GM18507 (cell line): ENCODE measurements around the gene VAT1L.

Source experiments
- DNase-seq: peaks from one replicate; pipeline ENCODE4 v3.0.0; 2011; ENCODE audit warnings: low read depth; ENCODE audit not compliant: insufficient read length; ENCODE audit errors: extremely low spot score
- FAIRE-seq: peaks from 2 replicates; lab custom pipeline; 2011; peaks lifted over from hg19 to GRCh38; lab: Jason Lieb, UNC

VAT1L gene

DNA sequence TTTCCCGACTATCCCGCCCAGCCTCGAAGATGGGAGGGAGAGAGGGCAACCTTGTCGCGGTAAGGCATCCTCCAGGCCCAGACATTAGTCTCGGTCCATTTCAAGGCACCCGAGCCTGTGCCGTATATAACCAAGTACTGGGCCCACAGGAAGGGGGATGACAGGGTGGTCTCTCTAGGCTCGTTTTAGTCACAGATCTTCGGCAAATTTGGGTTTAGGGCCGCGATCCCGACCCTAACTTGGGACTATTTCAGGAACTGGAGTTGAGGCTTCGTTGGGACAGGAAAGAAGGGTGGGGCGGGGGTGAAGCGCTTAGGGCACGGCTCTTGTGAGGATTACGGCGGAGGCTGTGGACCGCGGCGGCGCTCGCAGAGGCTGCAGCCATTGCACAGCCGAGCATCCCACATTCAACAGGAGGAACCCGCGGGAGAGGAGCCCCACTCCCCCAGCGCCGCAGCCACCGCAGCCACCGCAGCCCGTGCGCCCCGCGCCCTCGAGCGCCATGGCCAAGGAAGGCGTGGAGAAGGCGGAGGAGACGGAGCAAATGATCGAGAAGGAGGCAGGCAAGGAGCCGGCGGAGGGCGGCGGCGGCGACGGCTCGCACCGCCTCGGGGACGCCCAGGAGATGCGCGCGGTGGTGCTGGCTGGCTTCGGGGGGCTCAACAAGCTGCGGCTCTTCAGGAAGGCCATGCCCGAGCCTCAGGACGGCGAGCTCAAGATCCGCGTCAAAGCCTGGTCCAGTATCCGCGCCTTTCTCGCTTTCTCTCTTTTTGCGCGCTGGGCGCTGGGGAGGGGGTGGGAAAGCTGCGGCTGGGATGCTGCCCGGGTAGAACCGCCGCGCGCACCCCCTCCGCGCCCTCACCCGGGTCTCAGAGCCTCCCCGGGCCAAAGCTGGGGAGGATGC, at the start of gene VAT1L:
VAT1L (plus strand) TSS at position 384 of the 904 bp plus-strand sequence; CDS start at position 503, 119 bp downstream.
- FAIRE-seq: no peak

DNA sequence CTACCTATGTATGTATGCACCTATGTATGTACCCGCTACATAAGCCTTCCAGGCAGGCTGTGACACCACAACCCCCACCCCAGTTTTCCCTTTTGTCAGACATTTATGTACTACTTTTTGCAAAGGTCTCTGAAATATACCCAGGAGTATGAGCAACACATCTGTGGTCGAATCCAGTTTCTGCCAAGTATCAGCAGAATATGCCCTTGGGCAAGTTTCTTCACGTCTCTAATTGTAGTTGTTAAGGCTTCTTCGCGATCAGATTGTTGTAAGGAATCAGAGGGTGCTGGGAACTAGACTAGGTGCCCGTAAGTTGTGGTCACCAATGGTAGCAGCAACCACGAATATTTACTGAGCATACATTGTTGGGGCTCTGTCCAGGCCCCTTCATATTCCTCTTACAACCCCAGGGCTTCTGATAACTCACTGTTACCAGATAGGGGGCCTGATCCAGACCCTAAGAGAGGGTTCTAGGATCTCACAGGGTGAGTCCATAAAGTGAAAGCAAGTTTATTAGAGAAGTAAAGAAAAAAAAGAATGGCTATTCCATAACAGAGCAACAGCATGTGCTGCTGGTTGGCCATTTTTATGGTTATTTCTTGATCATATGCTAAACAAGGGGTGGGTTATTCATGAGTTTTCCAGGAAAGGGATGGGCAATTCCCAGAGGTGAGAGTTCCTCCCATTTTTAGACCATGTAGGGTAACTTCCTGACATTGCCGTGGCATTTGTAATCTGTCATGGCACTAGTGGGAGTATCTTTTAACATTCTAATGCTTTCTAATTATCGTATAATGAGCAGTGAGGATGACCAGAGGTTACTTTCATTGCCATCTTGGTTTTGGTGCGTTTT, 49.4 kb upstream of the VAT1L start:
- FAIRE-seq (no peak), DNase-seq (no peak)

More for the DNA sequence above, at the start of gene VAT1L:
- no peak for DNase-seq

DNA sequence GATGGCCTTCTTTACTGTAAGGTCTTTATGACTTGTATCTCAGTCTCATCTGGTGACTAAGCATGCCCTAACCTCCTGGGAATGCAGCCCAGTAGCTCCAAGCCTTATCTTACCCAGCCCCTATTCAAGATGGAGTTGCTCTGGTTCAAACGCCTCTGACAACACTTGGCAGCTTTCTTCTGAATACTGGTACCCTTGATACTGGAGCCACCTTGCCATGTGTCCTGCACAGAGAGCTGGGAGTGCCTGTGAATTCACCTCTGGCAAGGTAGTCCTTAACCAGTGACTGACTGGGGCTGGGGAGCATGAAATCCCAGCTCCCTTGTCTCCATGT, 48.8 kb upstream of the VAT1L start:
- DNase-seq (no peak), FAIRE-seq (no peak)

GRCh38 chr16:77744141-77744540, 44.2 kb upstream of the VAT1L start:
- no peak for FAIRE-seq
- no peak for DNase-seq

DNA sequence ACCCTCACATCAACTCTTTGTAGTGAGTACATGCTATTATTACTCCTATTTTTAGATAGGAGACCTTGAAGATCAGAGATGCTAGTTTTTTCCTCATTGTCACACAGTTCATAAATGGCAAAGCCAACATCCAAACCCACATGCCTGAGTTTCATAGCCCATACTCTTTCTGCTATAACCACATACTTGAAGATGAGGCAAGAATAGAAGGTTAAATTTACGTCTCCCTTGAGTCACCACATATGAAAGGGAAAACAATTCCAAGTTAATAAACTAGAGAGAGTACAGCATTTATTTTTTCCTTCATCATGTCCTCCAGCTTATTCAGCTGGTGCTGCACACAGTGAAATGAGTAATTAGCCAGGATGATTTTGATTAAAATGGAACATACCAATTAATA, 42.4 kb upstream of the VAT1L start:
- no peak for FAIRE-seq

DNA sequence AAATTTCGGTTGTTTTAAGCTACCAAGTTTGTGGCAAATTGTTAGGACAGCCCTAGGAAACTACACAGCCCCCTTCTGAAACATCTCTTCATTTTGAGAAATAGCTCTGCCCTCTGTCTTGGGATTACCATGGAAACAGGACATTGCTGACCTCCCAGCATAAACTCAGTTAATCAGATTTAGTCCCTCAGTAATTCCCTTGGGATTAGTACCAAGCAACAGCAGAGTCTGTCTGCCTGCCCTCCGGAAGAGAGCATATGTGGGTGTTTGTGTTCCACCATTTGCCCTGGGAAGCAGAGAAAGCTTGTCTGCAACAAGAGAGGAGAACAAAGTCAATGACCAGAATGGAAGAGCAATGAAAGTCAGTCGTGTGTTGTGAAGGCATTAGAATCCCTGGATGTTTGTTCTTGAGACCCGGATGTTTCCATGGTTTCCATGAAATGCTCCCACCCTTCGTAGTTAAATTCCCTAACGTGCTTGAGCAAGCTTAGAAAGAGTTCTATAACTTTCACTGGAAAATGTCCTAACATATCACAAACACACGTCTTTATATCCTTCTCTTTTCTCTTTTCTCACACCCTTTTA, 39.9 kb upstream of the VAT1L start:
- DNase-seq: no peak
- FAIRE-seq: no peak

More for the DNA sequence above, 42.4 kb upstream of the VAT1L start:
- DNase-seq: no peak

GRCh38 chr16:77749415-77749814, 38.9 kb upstream of the VAT1L start:
- DNase-seq (no peak), FAIRE-seq (no peak)

GRCh38 chr16:77758046-77758445, 30.3 kb upstream of the VAT1L start:
- DNase-seq (no peak), FAIRE-seq (no peak)

GRCh38 chr16:77758508-77758907, 29.9 kb upstream of the VAT1L start:
- no peak for FAIRE-seq
- no peak for DNase-seq

DNA sequence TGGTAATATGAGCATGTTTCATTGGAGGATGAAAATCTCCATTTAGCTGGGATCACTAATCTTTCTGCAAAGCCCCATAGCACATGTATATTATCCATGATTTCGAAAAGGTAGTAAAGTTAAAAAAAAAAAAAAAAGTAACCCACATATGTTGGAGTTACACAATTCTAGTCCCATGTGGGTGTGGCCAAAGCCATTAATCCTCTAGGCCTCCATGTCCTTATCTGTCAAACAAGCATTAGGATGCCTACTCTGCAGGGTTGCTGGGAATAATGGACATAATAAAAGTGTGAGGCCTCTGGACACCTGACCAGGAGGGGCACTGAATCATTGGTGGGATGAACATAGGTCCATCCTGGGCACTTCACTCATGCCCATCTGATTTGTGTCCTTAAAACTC, 29.2 kb upstream of the VAT1L start:
- FAIRE-seq (no peak), DNase-seq (no peak)

DNA sequence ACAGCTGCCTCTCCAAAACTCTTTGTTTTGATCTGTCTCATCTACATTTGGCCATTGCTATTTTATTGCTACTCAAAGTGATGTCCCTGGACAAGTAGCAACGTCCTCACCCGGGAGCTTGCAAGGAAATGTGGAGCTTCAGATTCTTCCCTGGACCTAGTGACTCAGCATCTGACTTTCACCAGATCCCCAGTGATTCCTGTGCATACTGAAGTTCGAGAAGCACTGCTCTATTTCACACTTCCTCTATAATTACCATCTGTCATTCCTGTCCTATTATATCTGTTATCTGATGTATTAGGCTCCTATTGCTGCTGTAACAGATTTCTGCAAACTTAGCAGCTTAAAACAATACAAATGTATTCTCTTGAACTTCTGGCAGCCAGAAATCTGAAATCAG, 28.5 kb upstream of the VAT1L start:
- no peak for DNase-seq
- no peak for FAIRE-seq

DNA sequence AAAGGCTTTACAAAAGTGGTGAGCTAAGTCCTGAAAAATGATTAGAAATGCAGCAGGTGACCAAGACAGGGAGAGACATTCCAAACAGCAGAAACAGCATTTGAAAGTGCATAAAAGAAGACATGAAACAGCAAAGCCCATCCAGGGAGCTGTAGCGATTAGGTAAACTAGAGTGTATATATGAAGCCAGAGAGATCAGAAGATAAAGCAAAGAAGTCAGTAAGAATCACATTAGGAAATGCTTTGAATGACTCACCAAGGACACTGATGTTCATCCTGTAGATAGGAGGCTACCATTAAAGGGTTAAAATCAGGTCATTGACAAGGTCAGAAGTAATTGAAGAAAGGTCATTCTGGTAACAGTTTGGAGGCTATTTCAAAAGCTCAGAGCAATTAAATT, 27.6 kb upstream of the VAT1L start:
- FAIRE-seq: no peak
- no peak for DNase-seq

DNA sequence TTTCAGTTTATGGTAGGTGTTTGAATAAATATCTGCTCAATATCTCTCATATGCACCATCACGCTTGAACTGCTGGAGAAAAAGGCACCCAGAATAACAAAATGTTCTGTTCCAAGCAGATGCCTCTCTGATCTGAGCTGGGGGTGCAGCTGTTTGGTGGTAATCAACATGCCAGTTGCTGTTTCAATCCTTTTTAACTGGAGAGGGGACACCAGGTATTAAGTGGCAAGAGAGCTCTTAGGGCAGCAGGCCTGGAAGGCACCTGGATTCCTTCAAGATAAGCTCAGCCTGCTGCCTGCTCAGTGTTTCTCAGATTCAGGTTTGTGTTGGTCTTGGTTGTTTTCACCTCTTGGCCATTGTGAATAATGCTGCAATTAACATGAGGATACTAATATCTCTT, 27.2 kb upstream of the VAT1L start:
- DNase-seq: no peak
- FAIRE-seq: no peak

DNA sequence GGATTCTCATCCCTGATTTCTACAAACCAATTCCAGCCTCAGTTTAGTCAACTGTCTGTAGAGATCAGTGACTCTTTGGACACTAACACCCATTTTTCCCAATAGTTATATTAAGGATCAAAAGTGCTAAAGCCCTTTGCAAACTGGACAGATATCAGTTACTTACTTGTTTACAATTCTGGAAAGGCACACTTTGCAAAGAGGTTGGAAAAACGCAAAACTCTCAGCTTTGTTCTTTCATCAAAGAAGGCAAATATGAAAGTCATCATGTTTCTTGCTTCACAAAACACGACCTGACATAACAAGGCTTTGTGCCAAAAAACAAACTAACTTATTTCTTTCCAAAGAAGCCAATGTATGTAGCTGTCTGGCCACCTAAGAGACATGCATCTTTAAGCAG, 26.1 kb upstream of the VAT1L start:
- DNase-seq (no peak), FAIRE-seq (no peak)

DNA sequence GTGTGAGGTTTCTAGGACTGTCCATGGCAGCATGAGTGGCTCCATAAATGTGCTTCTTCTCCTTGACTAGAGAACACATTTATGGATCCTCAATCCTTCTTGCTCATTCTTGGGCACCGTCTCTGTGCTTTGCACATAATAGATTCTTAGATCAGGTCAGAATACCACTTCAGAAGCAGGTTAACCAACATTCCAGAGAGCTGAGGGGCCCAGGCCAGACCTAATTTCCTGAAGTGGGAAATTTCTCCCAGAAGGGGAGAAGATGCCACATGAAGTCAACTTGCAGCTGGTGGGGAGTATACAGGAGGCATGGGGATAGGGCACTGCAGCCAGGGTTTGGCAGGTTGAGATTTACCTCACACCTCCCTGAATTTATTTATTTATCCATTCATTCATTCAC, 24.4 kb upstream of the VAT1L start:
- DNase-seq (no peak), FAIRE-seq (no peak)

DNA sequence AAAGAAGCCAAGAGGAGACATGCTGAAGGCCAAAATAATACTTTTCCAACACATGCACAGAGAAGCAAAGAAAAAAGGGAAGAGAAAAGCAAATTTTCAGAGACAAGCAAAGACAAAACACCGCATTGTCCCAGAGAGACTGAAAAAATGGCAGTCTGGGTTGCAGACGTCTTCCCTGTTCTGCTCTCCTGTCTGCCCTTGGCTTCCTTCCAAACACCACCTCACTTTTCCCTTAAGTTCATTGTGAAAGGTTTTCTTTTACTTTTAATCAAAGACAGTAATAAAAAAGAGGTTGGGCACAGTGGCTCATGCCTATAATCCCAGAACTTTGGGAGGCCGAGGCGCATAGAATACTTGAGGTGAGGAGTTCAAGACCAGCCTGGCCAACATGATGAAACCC, 21.2 kb upstream of the VAT1L start:
- DNase-seq (no peak), FAIRE-seq (no peak)

DNA sequence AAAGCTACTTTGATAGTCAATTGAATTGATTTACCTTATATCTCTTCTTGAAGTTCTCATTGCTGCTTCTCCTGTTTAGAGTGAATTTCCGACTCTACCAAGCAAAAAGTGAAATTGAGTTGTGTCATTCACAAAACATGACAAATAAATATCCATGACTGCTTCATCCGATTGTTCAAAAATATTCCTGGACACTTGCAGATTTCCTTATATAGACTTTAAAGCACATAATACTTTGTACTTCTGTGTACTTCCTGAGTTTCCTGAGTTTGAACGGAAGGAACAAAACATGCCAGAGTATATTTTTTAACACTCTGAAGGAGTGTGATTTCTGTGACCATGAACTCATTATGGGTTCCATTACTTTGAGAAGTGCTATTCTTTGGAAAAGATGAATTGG, 20.5 kb upstream of the VAT1L start:
- DNase-seq (no peak), FAIRE-seq (no peak)

- FAIRE-seq (no peak), DNase-seq (no peak)
Measured at GRCh38 chr16:77775911-77776909, 12.2 kb upstream of the VAT1L start.

DNA sequence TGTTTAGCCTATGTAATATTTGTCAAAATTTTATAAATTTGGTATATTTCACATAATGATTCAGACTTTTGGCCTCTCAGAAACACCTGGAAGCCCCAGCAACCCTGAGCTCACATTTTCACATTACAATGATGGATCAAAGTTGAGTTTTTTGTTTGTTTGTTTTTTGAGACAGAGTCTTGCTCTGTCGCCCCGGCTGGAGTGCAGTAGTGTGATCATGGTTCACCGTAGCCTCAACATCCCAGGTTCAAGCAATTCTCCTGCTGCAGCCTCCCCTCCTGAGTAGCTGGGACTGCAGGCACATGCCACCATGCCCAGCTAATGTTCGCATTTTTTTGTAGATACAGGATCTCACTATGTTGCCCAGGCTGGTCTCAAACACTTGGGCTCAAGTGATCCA, 10.6 kb upstream of the VAT1L start:
- FAIRE-seq: no peak
- DNase-seq: no peak
